KMS-11 (cell line): ENCODE results near the gene TVP23A.
A peak's percentile ranks its signal among the peaks of the same experiment; 100 is the strongest.
"Not testable (repeated sequence)": the region's sequence is repeated elsewhere in the genome, so short reads cannot be mapped to it uniquely, and the experiment has no call there.

Experiments
- H2AFZ ChIP-seq: fragments of 200-600 bp; sonication (generic); 2 replicates; pipeline ENCODE4 v1.6.1; 2016; ENCODE audit warnings: antibody characterized with exemption, mixed run types, low read depth
- H3K27ac ChIP-seq: fragments of 200-600 bp; sonication (generic); 2 replicates; pipeline ENCODE4 v1.6.1; 2016; ENCODE audit warnings: mild to moderate bottlenecking, mixed run types
- H3K27me3 ChIP-seq: fragments of 200-600 bp; sonication (generic); 2 replicates; pipeline ENCODE4 v1.6.1; 2017; ENCODE audit warnings: mild to moderate bottlenecking, low read depth, mixed run types, moderate library complexity; ENCODE audit not compliant: insufficient read depth
- H3K36me3 ChIP-seq: fragments of 200-600 bp; sonication (generic); 2 replicates; pipeline ENCODE4 v1.6.1; 2017; ENCODE audit warnings: mild to moderate bottlenecking, mixed run types; ENCODE audit not compliant: insufficient read depth
- H3K4me1 ChIP-seq: fragments of 200-600 bp; sonication (generic); 2 replicates; pipeline ENCODE4 v1.6.1; 2016; ENCODE audit warnings: mild to moderate bottlenecking, low read depth, mixed run types; ENCODE audit not compliant: poor library complexity, severe bottlenecking
- H3K4me2 ChIP-seq: fragments of 200-600 bp; sonication (generic); 2 replicates; pipeline ENCODE4 v1.7.0; 2016; ENCODE audit warnings: mild to moderate bottlenecking, mixed run types
- H3K4me3 ChIP-seq: fragments of 200-600 bp; sonication (generic); IDR thresholded peaks from 2 replicates; pipeline ENCODE4 v1.6.1; 2017; ENCODE audit warnings: low read depth, low read length, mixed read lengths; ENCODE audit not compliant: insufficient read depth
- H3K79me2 ChIP-seq: fragments of 200-600 bp; sonication (generic); 2 replicates; pipeline ENCODE4 v1.6.1; 2016; ENCODE audit warnings: low read depth, mixed run types; ENCODE audit not compliant: insufficient read depth
- H3K9ac ChIP-seq: fragments of 200-600 bp; sonication (generic); 2 replicates; pipeline ENCODE4 v1.6.1; 2016; ENCODE audit warnings: mild to moderate bottlenecking, mixed run types
- H4K20me1 ChIP-seq: fragments of 200-600 bp; sonication (generic); 2 replicates; pipeline ENCODE4 v1.6.1; 2016; ENCODE audit warnings: mild to moderate bottlenecking, mixed run types; ENCODE audit not compliant: insufficient read depth
- TF ChIP-seq, protein P1 (sequence below): fragments of 200-600 bp; sonication (generic); conservative IDR thresholded peaks from 2 replicates; pipeline ENCODE4 v1.6.1; 2017; ENCODE audit warnings: low read depth, mild to moderate bottlenecking, antibody characterized with exemption, low read length, moderate library complexity, mixed read lengths

TVP23A gene

DNA sequence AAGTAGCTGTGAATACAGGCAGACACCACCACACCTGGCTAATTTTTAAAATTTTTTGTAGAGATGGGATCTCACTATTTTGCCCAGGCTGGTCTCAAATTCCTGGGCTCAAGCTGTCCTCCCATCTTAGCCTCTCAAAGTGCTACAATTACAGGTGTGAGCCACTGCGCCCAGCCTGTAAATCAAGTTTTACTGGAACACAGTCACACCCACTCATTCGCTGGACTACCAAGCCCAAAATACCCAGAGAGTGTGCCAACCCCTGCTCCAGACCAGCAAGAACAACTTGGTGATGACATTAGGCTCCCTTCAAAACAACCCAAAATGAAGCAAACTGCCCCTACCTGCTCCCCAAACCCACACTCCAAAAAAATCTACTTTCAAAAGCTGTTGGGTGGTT is 36.0 kb downstream of the TVP23A start:
- H3K27ac ChIP-seq = no peak overlapping the region
- no peaks in the 10 kb centered on the region for H4K20me1 ChIP-seq
- peaks cover 20% of the 10 kb centered on the region for H3K4me1 ChIP-seq
- no peaks in the 10 kb centered on the region for H3K36me3 ChIP-seq
- no peak overlapping the region for H3K9ac ChIP-seq
- TF ChIP-seq, protein P1, sequence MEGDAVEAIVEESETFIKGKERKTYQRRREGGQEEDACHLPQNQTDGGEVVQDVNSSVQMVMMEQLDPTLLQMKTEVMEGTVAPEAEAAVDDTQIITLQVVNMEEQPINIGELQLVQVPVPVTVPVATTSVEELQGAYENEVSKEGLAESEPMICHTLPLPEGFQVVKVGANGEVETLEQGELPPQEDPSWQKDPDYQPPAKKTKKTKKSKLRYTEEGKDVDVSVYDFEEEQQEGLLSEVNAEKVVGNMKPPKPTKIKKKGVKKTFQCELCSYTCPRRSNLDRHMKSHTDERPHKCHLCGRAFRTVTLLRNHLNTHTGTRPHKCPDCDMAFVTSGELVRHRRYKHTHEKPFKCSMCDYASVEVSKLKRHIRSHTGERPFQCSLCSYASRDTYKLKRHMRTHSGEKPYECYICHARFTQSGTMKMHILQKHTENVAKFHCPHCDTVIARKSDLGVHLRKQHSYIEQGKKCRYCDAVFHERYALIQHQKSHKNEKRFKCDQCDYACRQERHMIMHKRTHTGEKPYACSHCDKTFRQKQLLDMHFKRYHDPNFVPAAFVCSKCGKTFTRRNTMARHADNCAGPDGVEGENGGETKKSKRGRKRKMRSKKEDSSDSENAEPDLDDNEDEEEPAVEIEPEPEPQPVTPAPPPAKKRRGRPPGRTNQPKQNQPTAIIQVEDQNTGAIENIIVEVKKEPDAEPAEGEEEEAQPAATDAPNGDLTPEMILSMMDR = no peak
- no peak overlapping the region for H3K4me3 ChIP-seq
- H3K27me3 ChIP-seq = peaks cover 10% of the 10 kb centered on the region; the same call in 1 of the 2 replicates
- no peaks in the 10 kb centered on the region for H3K79me2 ChIP-seq
- no peak overlapping the region for H3K4me2 ChIP-seq
- no peak overlapping the region for H2AFZ ChIP-seq

DNA sequence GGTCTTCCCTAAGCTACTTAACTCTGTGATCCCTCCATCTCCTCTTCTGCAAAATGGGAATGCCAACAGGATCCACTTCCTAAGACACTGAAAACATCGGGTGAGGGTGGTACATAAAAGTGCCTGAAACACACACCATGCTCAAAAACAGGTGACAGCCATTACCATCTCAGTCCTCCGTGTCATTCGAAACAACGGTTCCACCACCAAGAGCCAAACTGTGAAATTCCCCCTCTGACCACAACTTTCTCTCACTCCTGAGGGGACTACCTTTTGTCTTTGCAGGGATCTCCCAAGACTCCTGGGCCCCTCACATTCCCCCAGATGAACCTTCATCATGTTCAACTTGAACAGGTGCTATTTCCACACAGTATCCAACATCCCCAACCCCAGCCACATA is 38.0 kb downstream of the TVP23A start:
- H3K9ac ChIP-seq = no peak overlapping the region
- H4K20me1 ChIP-seq = no peaks in the 10 kb centered on the region
- peak overlapping the region; percentile 57 for H3K4me2 ChIP-seq
- H3K27ac ChIP-seq = no peak overlapping the region
- no peak overlapping the region for H3K4me3 ChIP-seq
- TF ChIP-seq, protein P1 = no peak
- no peaks in the 10 kb centered on the region for H3K36me3 ChIP-seq
- H3K79me2 ChIP-seq = no peaks in the 10 kb centered on the region
- H3K4me1 ChIP-seq = peaks cover 39% of the 10 kb centered on the region
- peaks cover 18% of the 10 kb centered on the region for H3K27me3 ChIP-seq
- no peak overlapping the region for H2AFZ ChIP-seq

DNA sequence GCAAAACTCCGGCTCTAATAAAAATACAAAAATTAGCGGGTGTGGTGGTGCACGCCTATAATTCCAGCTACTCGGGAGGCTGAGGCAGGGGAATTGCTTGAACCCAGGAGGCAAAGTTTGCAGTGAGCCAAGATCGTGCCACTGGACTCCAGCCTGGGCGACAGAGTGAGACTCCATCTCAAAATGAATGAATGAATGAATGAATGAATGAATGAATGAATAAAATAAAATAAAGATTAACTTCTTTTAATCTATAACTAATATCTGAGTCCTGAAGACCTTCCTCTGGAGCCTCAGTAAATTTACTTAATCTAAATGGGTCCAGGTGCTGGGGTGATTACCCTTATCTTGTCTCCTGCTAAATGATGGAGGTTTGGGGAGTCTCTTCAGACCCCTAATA is 38.7 kb downstream of the TVP23A start:
- Histone ChIP-seq H3K27me3 (peaks cover 18% of the 10 kb centered on the region), H3K4me1 (peaks cover 46% of the 10 kb centered on the region), H3K4me2 (peak overlapping the region; percentile 57)
- not testable (repeated sequence) for H4K20me1 ChIP-seq, H3K79me2 ChIP-seq, H3K4me3 ChIP-seq, H3K27ac ChIP-seq, H2AFZ ChIP-seq, H3K9ac ChIP-seq, H3K36me3 ChIP-seq

GRCh38 chr16:10777356-10777755 is 41.2 kb downstream of the TVP23A start:
- H3K4me1 ChIP-seq = peaks cover 59% of the 10 kb centered on the region
- TF ChIP-seq, protein P1 = no peak

DNA sequence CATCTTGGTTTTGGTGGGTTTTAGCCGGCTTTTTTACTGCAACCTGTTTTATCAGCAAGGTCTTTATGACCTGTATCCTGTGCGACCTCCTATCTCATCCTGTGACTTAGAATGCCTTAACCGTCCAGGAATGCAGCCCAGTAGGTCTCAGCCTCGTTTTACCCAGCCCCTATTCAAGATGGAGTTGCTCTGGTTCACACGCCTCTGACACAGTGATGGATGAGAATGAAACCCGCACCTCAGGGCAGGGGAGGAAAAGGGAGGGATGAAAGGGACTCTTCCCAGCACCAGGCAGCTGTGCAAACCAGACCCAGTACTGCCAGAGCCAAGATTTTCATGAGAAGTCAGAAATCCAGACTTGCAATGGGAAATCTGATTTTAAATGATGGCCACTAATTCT is 41.7 kb downstream of the TVP23A start:
- H3K36me3 ChIP-seq, H2AFZ ChIP-seq, H3K27ac ChIP-seq, H4K20me1 ChIP-seq, H3K4me3 ChIP-seq, H3K79me2 ChIP-seq, H3K9ac ChIP-seq: not testable (repeated sequence)
- Histone ChIP-seq H3K4me1 (peaks cover 59% of the 10 kb centered on the region), H3K4me2 (peak overlapping the region; percentile 49), H3K27me3 (peaks cover 18% of the 10 kb centered on the region)

More at GRCh38 chr16:10777356-10777755, 41.2 kb downstream of the TVP23A start:
- no peak overlapping the region for H2AFZ ChIP-seq
- H3K36me3 ChIP-seq = no peaks in the 10 kb centered on the region
- H3K9ac ChIP-seq = no peak overlapping the region
- peak overlapping the region; percentile 49; the same call in 1 of the 2 replicates for H3K4me2 ChIP-seq
- H3K79me2 ChIP-seq = no peaks in the 10 kb centered on the region
- H3K4me3 ChIP-seq = no peak overlapping the region
- H3K27me3 ChIP-seq = peaks cover 18% of the 10 kb centered on the region
- H3K27ac ChIP-seq = no peak overlapping the region
- H4K20me1 ChIP-seq = no peaks in the 10 kb centered on the region
